Measurements from ENCODE around the gene SNX14. TPM values are rescaled to one million over a fixed set of nuclear protein-coding genes. Genes with fewer than 3 reads are reported as not detected.

Gene SNX14
- total RNA-seq, 1 experiment from 2014 or later: 84.8 TPM

DNA sequence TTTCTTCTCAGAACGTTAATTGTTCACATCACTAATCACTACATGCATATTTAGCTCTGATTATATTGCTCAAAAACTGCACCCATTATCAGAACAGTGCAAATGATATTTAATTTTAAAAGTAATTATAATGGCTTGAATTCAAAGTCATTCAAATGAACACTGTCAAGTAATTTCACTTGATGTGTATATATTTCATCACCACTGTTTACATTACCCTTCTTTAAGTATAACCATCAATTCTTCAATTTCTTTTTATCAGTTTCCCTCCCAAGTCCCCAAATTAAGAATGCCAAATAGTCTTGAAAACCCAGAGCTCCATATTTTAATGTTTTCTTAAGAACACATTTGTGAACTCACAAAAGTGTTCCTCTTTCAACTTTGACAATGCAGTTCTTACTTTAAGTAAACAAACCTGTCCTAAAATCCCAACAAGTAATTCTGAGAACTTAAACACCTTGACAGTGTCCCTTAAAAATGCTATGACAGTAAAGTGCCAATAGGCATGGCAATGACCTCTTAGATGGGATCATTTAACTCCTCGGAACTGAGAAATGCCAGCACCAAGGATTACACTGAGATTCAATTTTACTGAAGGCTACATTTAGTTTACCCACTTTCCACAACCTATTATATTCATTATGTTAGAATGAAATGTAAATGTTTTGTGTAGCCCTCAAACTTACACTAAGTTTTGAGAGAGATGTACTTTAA lies 16.7 kb upstream of the SNX14 start:
- Histone ChIP-seq H3K27me3 (ENCODE audit: insufficient read depth, low read length) (no peaks in the 10 kb centered on the region), H3K9me3 (ENCODE audit: control insufficient read depth in 1 of 2, insufficient read depth in 1 of 2, low read depth in 1 of 2, low read length in 2 of 2) (no peaks in the 10 kb centered on the region), H3K27ac (ENCODE audit: low read depth, low read length) (no peak overlapping the region), H3K36me3 (ENCODE audit: control insufficient read depth in 1 of 2, insufficient read depth in 2 of 2, low read length in 2 of 2) (peaks cover 40 to 49% of the 10 kb centered on the region in 2 experiments), H3K4me2 (ENCODE audit: low read length) (no peak overlapping the region), H3K9ac (ENCODE audit: low read length) (no peak overlapping the region), H3K9me2 (ENCODE audit: insufficient read depth) (no peaks in the 10 kb centered on the region), H3K4me1 (ENCODE audit: control insufficient read depth in 1 of 2, insufficient read depth in 2 of 2, low read length in 2 of 2) (no peaks in the 10 kb centered on the region), H3K79me2 (ENCODE audit: insufficient read depth, low read length) (peaks cover 56% of the 10 kb centered on the region), H4K20me1 (ENCODE audit: insufficient read depth) (peaks cover 33% of the 10 kb centered on the region; the same call in 1 of the 2 replicates), H2AFZ (ENCODE audit: low read depth, low read length, poor library complexity, severe bottlenecking) (no peak overlapping the region), H3K4me3 (replicated peaks in 1 of 2; ENCODE audit: low read depth in 1 of 2, low read length in 2 of 2) (no peak overlapping the region)
- DNase-seq (ENCODE audit: low read depth, low spot score) (no peak), ATAC-seq (no peak)
- POLR2A ChIA-PET: no interaction called here
- no TSS peak for BruUV-seq (replicated peaks)
- intact Hi-C loops (cut with micrococcal nuclease): no loop called here
- RAD21 ChIA-PET (ENCODE audit: low non-redundant PET in 1 of 2, low total read pairs in 2 of 2, uncharacterized antibody in 2 of 2, unreplicated experiment in 2 of 2): no interaction called here
- CTCF ChIA-PET: no interaction called here
- TF ChIP-seq POLR2AphosphoS5 (IDR thresholded peaks at IDR 0.05; ENCODE audit: low read depth, low read length): no peak
- no peak for TF ChIP-seq MAX (IDR thresholded peaks at IDR 0.05)
- no peak for TF ChIP-seq SP1 (IDR thresholded peaks at IDR 0.05; ENCODE audit: low read depth)

GRCh38 chr6:85602100-85602499 lies 8.4 kb upstream of the SNX14 start:
- ATAC-seq (no peak), DNase-seq (ENCODE audit: low read depth, low spot score) (no peak)
- Histone ChIP-seq H3K27ac (ENCODE audit: low read depth, low read length) (no peak overlapping the region), H2AFZ (ENCODE audit: low read depth, low read length, poor library complexity, severe bottlenecking) (no peak overlapping the region), H3K4me2 (ENCODE audit: low read length) (no peak overlapping the region), H3K4me3 (replicated peaks in 1 of 2; ENCODE audit: low read depth in 1 of 2, low read length in 2 of 2) (no peak overlapping the region), H3K27me3 (ENCODE audit: insufficient read depth, low read length) (no peaks in the 10 kb centered on the region), H3K9me2 (ENCODE audit: insufficient read depth) (no peaks in the 10 kb centered on the region), H4K20me1 (ENCODE audit: insufficient read depth) (no peaks in the 10 kb centered on the region), H3K9me3 (ENCODE audit: control insufficient read depth in 1 of 2, insufficient read depth in 1 of 2, low read depth in 1 of 2, low read length in 2 of 2) (no peaks in the 10 kb centered on the region), H3K79me2 (ENCODE audit: insufficient read depth, low read length) (no peaks in the 10 kb centered on the region), H3K9ac (ENCODE audit: low read length) (no peak overlapping the region), H3K4me1 (ENCODE audit: control insufficient read depth in 1 of 2, insufficient read depth in 2 of 2, low read length in 2 of 2) (no peaks in the 10 kb centered on the region), H3K36me3 (ENCODE audit: control insufficient read depth in 1 of 2, insufficient read depth in 2 of 2, low read length in 2 of 2) (no peaks in the 10 kb centered on the region)
- TF ChIP-seq POLR2AphosphoS5 (IDR thresholded peaks at IDR 0.05; ENCODE audit: low read depth, low read length) (peak; percentile 4; the same call in 1 of the 2 replicates), ZFX (IDR thresholded peaks at IDR 0.05) (no peak)
- BruUV-seq (replicated peaks): no TSS peak
- intact Hi-C loops (cut with micrococcal nuclease): no loop called here
- ChIA-PET POLR2A (interaction anchor here (0.6 to 1.7 kb wide), 2 partner anchors 38 to 76 kb away, joined by 3 to 4 read pairs; no protein-coding TSS in a partner anchor), RAD21 (ENCODE audit: low non-redundant PET in 1 of 2, low total read pairs in 2 of 2, uncharacterized antibody in 2 of 2, unreplicated experiment in 2 of 2) (no interaction called here), CTCF (interaction anchor here (0.7 kb wide), 2 partner anchors 66 to 306 kb away, joined by 3 read pairs; no protein-coding TSS in a partner anchor)
